Measurements from ENCODE around the gene SH3D21. TPM values are rescaled to one million over a fixed set of nuclear protein-coding genes. Genes with fewer than 3 reads are reported as not detected.

Gene SH3D21
- polyA plus RNA-seq, 1 donor from 2014 or later = 2.6 TPM

GRCh38 chr1:36352910-36353878, 47.0 kb downstream of the SH3D21 start:
- Histone ChIP-seq H3K4me3 (ENCODE audit: low read length) (no peak overlapping the region), H3K9me2 (ENCODE audit: insufficient read depth, low read length) (no peaks in the 10 kb centered on the region), H3K27ac (ENCODE audit: low read length) (no peak overlapping the region), H3K4me2 (ENCODE audit: low read length) (no peak overlapping the region), H3F3A (ENCODE audit: insufficient read depth, low read length, poor library complexity, severe bottlenecking) (no peaks in the 10 kb centered on the region), H3K9ac (ENCODE audit: low read length) (no peak overlapping the region), H4K20me1 (ENCODE audit: insufficient read depth) (no peaks in the 10 kb centered on the region), H3K36me3 (ENCODE audit: insufficient read depth, low read length) (no peaks in the 10 kb centered on the region), H3K9me3 (ENCODE audit: low read length) (no peaks in the 10 kb centered on the region), H3K79me2 (replicated peaks; ENCODE audit: insufficient read depth, low read length) (no peaks in the 10 kb centered on the region), H2AFZ (ENCODE audit: low read depth, low read length) (no peak overlapping the region), H3K27me3 (ENCODE audit: insufficient read depth, low read depth, low read length) (no peaks in the 10 kb centered on the region)
- no peak for TF ChIP-seq SMC3 (conservative IDR thresholded peaks at IDR 0.05; ENCODE audit: poor library complexity)
- TF ChIP-seq REST (IDR thresholded peaks at IDR 0.05; ENCODE audit: borderline replicate concordance) = no peak
- no peak for TF ChIP-seq TAF1 (IDR thresholded peaks at IDR 0.05; ENCODE audit: low read depth)
- TF ChIP-seq POLR2AphosphoS5 (IDR thresholded peaks at IDR 0.05) = no peak
- TF ChIP-seq, protein P1, sequence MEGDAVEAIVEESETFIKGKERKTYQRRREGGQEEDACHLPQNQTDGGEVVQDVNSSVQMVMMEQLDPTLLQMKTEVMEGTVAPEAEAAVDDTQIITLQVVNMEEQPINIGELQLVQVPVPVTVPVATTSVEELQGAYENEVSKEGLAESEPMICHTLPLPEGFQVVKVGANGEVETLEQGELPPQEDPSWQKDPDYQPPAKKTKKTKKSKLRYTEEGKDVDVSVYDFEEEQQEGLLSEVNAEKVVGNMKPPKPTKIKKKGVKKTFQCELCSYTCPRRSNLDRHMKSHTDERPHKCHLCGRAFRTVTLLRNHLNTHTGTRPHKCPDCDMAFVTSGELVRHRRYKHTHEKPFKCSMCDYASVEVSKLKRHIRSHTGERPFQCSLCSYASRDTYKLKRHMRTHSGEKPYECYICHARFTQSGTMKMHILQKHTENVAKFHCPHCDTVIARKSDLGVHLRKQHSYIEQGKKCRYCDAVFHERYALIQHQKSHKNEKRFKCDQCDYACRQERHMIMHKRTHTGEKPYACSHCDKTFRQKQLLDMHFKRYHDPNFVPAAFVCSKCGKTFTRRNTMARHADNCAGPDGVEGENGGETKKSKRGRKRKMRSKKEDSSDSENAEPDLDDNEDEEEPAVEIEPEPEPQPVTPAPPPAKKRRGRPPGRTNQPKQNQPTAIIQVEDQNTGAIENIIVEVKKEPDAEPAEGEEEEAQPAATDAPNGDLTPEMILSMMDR (IDR thresholded peaks at IDR 0.05; ENCODE audit: poor library complexity, severe bottlenecking) = no peak
- no peak for TF ChIP-seq EP300 (conservative IDR thresholded peaks at IDR 0.05; ENCODE audit: poor library complexity, severe bottlenecking)
- TF ChIP-seq EZH2 (IDR thresholded peaks at IDR 0.05; ENCODE audit: borderline replicate concordance, insufficient read depth, low read length, poor library complexity, severe bottlenecking) = no peak
- no peak for TF ChIP-seq MXI1 (conservative IDR thresholded peaks at IDR 0.05; ENCODE audit: poor library complexity, severe bottlenecking)
- no peak for TF ChIP-seq RAD21 (conservative IDR thresholded peaks at IDR 0.05)

GRCh38 chr1:36354486-36354885, 48.3 kb downstream of the SH3D21 start:
- Histone ChIP-seq H3K4me2 (ENCODE audit: low read length) (no peak overlapping the region), H2AFZ (ENCODE audit: low read depth, low read length) (no peak overlapping the region), H3K4me3 (ENCODE audit: low read length) (no peak overlapping the region), H3K27me3 (ENCODE audit: insufficient read depth, low read depth, low read length) (no peaks in the 10 kb centered on the region), H3K9me2 (ENCODE audit: insufficient read depth, low read length) (no peaks in the 10 kb centered on the region), H3K9ac (ENCODE audit: low read length) (no peak overlapping the region), H3F3A (ENCODE audit: insufficient read depth, low read length, poor library complexity, severe bottlenecking) (no peaks in the 10 kb centered on the region), H3K79me2 (replicated peaks; ENCODE audit: insufficient read depth, low read length) (no peaks in the 10 kb centered on the region), H3K27ac (ENCODE audit: low read length) (no peak overlapping the region), H3K36me3 (ENCODE audit: insufficient read depth, low read length) (no peaks in the 10 kb centered on the region), H4K20me1 (ENCODE audit: insufficient read depth) (no peaks in the 10 kb centered on the region), H3K9me3 (ENCODE audit: low read length) (no peaks in the 10 kb centered on the region)
- TF ChIP-seq TAF1 (IDR thresholded peaks at IDR 0.05; ENCODE audit: low read depth) (no peak), EZH2 (IDR thresholded peaks at IDR 0.05; ENCODE audit: borderline replicate concordance, insufficient read depth, low read length, poor library complexity, severe bottlenecking) (no peak), SMC3 (conservative IDR thresholded peaks at IDR 0.05; ENCODE audit: poor library complexity) (no peak), MXI1 (conservative IDR thresholded peaks at IDR 0.05; ENCODE audit: poor library complexity, severe bottlenecking) (no peak), EP300 (conservative IDR thresholded peaks at IDR 0.05; ENCODE audit: poor library complexity, severe bottlenecking) (no peak), RAD21 (conservative IDR thresholded peaks at IDR 0.05) (no peak), POLR2AphosphoS5 (IDR thresholded peaks at IDR 0.05) (no peak), REST (IDR thresholded peaks at IDR 0.05; ENCODE audit: borderline replicate concordance) (no peak)
- TF ChIP-seq, protein P1 (IDR thresholded peaks at IDR 0.05; ENCODE audit: poor library complexity, severe bottlenecking) = no peak

All from neural cell (in vitro differentiated cells).